Caco-2 (cell line): ENCODE results near the gene SH2D4B. TPM values are rescaled to one million over a fixed set of nuclear protein-coding genes. Genes with fewer than 3 reads are reported as not detected.

ENCODE experiments used
- BruUV-seq: library from RNA; stranded (reverse); fragments of 400-500 nt; replicated peaks from 2 replicates; lab custom pipeline; 2021; lab: Mats Ljungman, UMichigan
- CTCF ChIA-PET: fragments of 300-600 bp; sonication (Branson Sonifier 250); formaldehyde crosslinking; loops from one replicate; lab custom pipeline; 2022; ENCODE audit warnings: antibody characterized with exemption; lab: Charles Lee
- POLR2A ChIA-PET: fragments of 300-600 bp; sonication (Branson Sonifier 250); formaldehyde crosslinking; loops from one replicate; lab custom pipeline; 2022; ENCODE audit warnings: antibody characterized with exemption; lab: Charles Lee
- DNase-seq, 2 experiments: peaks; one replicate each; pipeline versions ENCODE4 v3.0.0 to v3.0.0-alpha.2; 2020 to 2022
- H3K27me3 ChIP-seq: replicated peaks from 2 replicates; pipeline ENCODE4 v1.6.0; 2011; ENCODE audit warnings: low read length; ENCODE audit not compliant: control insufficient read depth, insufficient read depth
- H3K36me3 ChIP-seq: 2 replicates; pipeline ENCODE4 v1.5.1; 2011; ENCODE audit warnings: low read length; ENCODE audit not compliant: control insufficient read depth, insufficient read depth
- H3K4me1 ChIP-seq: fragments of 250-450 bp; sonication (Bioruptor Pico); 2 replicates; pipeline ENCODE4 v1.5.1; 2020; ENCODE audit warnings: mild to moderate bottlenecking
- H3K4me3 ChIP-seq: 2 replicates; pipeline ENCODE4 v1.5.1; 2011; ENCODE audit warnings: low read depth, mild to moderate bottlenecking, control low read depth, low read length
- H3K9me3 ChIP-seq: fragments of 250-450 bp; sonication (Bioruptor Pico); 2 replicates; pipeline ENCODE4 v1.5.1; 2020; ENCODE audit warnings: mild to moderate bottlenecking, moderate library complexity
- H3K27ac Mint-ChIP-seq: one replicate; pipeline ENCODE4 v1.8.0; 2022; ENCODE audit warnings: mixed read lengths; ENCODE audit not compliant: unreplicated experiment
- H3K27me3 Mint-ChIP-seq: one replicate; pipeline ENCODE4 v1.8.0; 2022; ENCODE audit warnings: mixed read lengths; ENCODE audit not compliant: insufficient read depth, unreplicated experiment
- H3K36me3 Mint-ChIP-seq: one replicate; pipeline ENCODE4 v1.8.0; 2022; ENCODE audit warnings: mild to moderate bottlenecking, mixed read lengths; ENCODE audit not compliant: insufficient read depth, unreplicated experiment
- H3K4me1 Mint-ChIP-seq: one replicate; pipeline ENCODE4 v1.8.0; 2022; ENCODE audit warnings: low read depth, mixed read lengths; ENCODE audit not compliant: unreplicated experiment
- H3K4me3 Mint-ChIP-seq: one replicate; pipeline ENCODE4 v1.8.0; 2022; ENCODE audit warnings: mild to moderate bottlenecking, moderate library complexity, mixed read lengths; ENCODE audit not compliant: unreplicated experiment
- H3K9me3 Mint-ChIP-seq: one replicate; pipeline ENCODE4 v1.8.0; 2022; ENCODE audit warnings: mixed read lengths; ENCODE audit not compliant: unreplicated experiment
- intact Hi-C: fragments of 100-400 bp; cut with micrococcal nuclease; formaldehyde crosslinking; loops from one replicate; pipeline ENCODE4 v1.10.0; 2022; ENCODE audit not compliant: unreplicated experiment
- total RNA-seq: library from RNA; stranded (reverse); gene quantifications from 2 replicates; pipeline ENCODE4 v1.2.3, GENCODE V29; 2022
- TF ChIP-seq, protein P1 (sequence below), 2 experiments: fragments of 200-600 bp in 1 of 2; IDR thresholded peaks; 1 replicate in 1 of 2; 2 replicates in 1 of 2; pipeline versions ENCODE4 v1.5.1 to v1.8.0; 2011 to 2022; ENCODE audit warnings: antibody characterized with exemption in 1 of 2, control low read depth in 1 of 2, inconsistent platforms in 1 of 2, low read depth in 1 of 2, low read length in 1 of 2, mild to moderate bottlenecking in 1 of 2, moderate library complexity in 1 of 2; ENCODE audit not compliant: insufficient read depth in 1 of 2, severe bottlenecking in 1 of 2, unreplicated experiment in 1 of 2

Gene SH2D4B
- total RNA-seq, 1 experiment from 2014 or later = 0.23 TPM

DNA sequence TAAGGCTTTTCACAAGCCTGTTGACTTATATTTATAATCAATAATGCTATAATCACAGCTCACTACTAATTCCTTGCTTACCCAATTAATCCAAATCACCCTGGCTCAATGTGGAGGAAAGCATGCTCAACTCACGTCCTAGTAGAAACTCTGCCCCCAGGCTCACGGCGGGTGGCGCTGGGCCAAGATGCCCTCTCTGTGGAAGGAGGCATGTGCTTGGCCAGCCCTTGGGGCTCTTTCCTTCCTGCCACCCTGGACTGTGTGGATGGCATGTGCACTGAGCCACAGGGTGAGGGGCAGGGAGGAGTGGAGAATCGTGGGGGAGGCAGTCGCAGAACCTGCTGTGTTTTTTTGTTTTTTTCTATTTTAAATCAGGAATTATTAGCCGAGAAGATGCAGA, 96.2 kb downstream of the SH2D4B start:
- H3K4me3 ChIP-seq = no peak overlapping the region
- H3K9me3 Mint-ChIP-seq = no peaks in the 10 kb centered on the region
- H3K4me1 ChIP-seq = no peaks in the 10 kb centered on the region
- intact Hi-C loops = no loop called here
- TF ChIP-seq, protein P1, sequence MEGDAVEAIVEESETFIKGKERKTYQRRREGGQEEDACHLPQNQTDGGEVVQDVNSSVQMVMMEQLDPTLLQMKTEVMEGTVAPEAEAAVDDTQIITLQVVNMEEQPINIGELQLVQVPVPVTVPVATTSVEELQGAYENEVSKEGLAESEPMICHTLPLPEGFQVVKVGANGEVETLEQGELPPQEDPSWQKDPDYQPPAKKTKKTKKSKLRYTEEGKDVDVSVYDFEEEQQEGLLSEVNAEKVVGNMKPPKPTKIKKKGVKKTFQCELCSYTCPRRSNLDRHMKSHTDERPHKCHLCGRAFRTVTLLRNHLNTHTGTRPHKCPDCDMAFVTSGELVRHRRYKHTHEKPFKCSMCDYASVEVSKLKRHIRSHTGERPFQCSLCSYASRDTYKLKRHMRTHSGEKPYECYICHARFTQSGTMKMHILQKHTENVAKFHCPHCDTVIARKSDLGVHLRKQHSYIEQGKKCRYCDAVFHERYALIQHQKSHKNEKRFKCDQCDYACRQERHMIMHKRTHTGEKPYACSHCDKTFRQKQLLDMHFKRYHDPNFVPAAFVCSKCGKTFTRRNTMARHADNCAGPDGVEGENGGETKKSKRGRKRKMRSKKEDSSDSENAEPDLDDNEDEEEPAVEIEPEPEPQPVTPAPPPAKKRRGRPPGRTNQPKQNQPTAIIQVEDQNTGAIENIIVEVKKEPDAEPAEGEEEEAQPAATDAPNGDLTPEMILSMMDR (IDR thresholded peaks at IDR 0.05; ENCODE audit: insufficient read depth in 1 of 2, low read depth in 1 of 2, low read length in 1 of 2, severe bottlenecking in 1 of 2, unreplicated experiment in 1 of 2) = no peak
- ChIA-PET POLR2A (no interaction called here), CTCF (no interaction called here)
- H3K27me3 ChIP-seq = no peaks in the 10 kb centered on the region
- no peaks in the 10 kb centered on the region for H3K36me3 ChIP-seq
- H3K36me3 Mint-ChIP-seq = no peaks in the 10 kb centered on the region
- H3K9me3 ChIP-seq = no peaks in the 10 kb centered on the region
- H3K4me1 Mint-ChIP-seq = no peaks in the 10 kb centered on the region
- peaks cover 14% of the 10 kb centered on the region for H3K27me3 Mint-ChIP-seq
- DNase-seq = no peak
- no TSS peak for BruUV-seq
- no peak overlapping the region for H3K27ac Mint-ChIP-seq
- H3K4me3 Mint-ChIP-seq = no peak overlapping the region

DNA sequence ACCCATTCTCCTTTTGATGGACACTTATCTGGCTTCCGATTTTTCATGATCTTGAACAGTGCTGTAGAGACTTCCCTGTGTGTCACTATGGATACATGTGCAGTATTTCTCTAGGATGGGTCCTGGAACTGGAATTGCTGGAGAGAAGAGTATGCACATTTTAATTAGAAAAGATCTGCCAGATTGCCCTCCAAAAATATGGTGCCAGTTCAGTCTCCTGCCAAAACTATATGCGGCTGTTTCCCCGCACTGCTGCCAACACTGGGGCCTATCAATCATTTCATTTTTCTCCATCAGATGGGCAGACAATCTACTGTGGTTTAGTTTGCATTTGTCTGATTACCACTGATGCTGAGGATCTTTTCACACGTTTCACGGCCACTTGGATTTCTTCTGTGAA, 105.0 kb downstream of the SH2D4B start:
- no peaks in the 10 kb centered on the region for H3K9me3 Mint-ChIP-seq
- H3K4me1 Mint-ChIP-seq = no peaks in the 10 kb centered on the region
- Histone ChIP-seq H3K36me3 (no peaks in the 10 kb centered on the region), H3K4me3 (no peak overlapping the region), H3K4me1 (no peaks in the 10 kb centered on the region), H3K9me3 (no peaks in the 10 kb centered on the region), H3K27me3 (no peaks in the 10 kb centered on the region; the same call in 1 of the 2 replicates)
- POLR2A ChIA-PET = no interaction called here
- intact Hi-C loops = no loop called here
- CTCF ChIA-PET = no interaction called here
- H3K4me3 Mint-ChIP-seq = no peak overlapping the region
- peaks cover 28% of the 10 kb centered on the region for H3K27me3 Mint-ChIP-seq
- no peak for DNase-seq
- no peak overlapping the region for H3K27ac Mint-ChIP-seq
- H3K36me3 Mint-ChIP-seq = no peaks in the 10 kb centered on the region
- no TSS peak for BruUV-seq
- TF ChIP-seq, protein P1 (IDR thresholded peaks at IDR 0.05; ENCODE audit: insufficient read depth in 1 of 2, low read depth in 1 of 2, low read length in 1 of 2, severe bottlenecking in 1 of 2, unreplicated experiment in 1 of 2) = no peak

DNA sequence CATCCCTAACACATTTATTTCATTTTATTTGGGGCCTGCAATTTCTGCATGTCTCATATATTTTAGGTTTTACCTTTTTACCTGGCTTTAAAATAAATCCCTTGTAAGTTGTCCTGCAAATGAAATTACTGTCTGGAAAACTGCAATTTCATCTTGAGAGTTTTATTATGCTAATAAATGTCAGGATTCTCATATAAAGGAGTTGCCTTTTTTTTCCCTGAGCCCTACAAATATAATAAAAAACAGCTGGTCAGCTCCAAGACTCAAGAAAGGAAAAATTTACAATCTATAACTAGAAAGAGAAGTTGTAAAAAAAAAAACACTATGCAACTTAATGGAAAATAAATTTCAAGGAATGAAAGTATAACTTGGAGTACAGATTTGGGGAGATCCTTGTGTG, 108.7 kb downstream of the SH2D4B start:
- H3K27me3 Mint-ChIP-seq = peaks cover 16% of the 10 kb centered on the region
- no peaks in the 10 kb centered on the region for H3K9me3 Mint-ChIP-seq
- H3K4me1 Mint-ChIP-seq = no peaks in the 10 kb centered on the region
- no peaks in the 10 kb centered on the region; the same call in 1 of the 2 replicates for H3K27me3 ChIP-seq
- H3K4me3 ChIP-seq = no peak overlapping the region
- BruUV-seq = no TSS peak
- no peaks in the 10 kb centered on the region for H3K36me3 Mint-ChIP-seq
- no peak for DNase-seq
- TF ChIP-seq, protein P1 (IDR thresholded peaks at IDR 0.05; ENCODE audit: insufficient read depth in 1 of 2, low read depth in 1 of 2, low read length in 1 of 2, severe bottlenecking in 1 of 2, unreplicated experiment in 1 of 2) = no peak
- intact Hi-C loops = no loop called here
- no peaks in the 10 kb centered on the region for H3K9me3 ChIP-seq
- no peaks in the 10 kb centered on the region for H3K36me3 ChIP-seq
- H3K4me3 Mint-ChIP-seq = no peak overlapping the region
- ChIA-PET POLR2A (no interaction called here), CTCF (no interaction called here)
- no peak overlapping the region for H3K27ac Mint-ChIP-seq
- H3K4me1 ChIP-seq = no peaks in the 10 kb centered on the region
